Ovary (tissue), 3 donors: ENCODE measurements around the gene CAMTA1.

Source experiments
- CTCF ChIP-seq, 3 donors: fragments of 450-650 bp in 2 of 3; fragments of 200-600 bp in 1 of 3; IDR thresholded peaks; one replicate each; pipeline versions ENCODE4 v1.5.1 to v1.8.0; 2016 to 2022; ENCODE audit warnings: antibody characterized with exemption in 3 of 3, mild to moderate bottlenecking in 1 of 3
- EP300 ChIP-seq: sonication (generic); formaldehyde crosslinking; IDR thresholded peaks from one replicate; pipeline ENCODE4 v1.6.1; 2017; ENCODE audit warnings: antibody characterized with exemption
- POLR2A ChIP-seq: fragments of 450-650 bp; IDR thresholded peaks from one replicate; pipeline ENCODE4 v1.6.1; 2017; ENCODE audit warnings: antibody characterized with exemption, mild to moderate bottlenecking, moderate library complexity
- donor health status: DM: no; HTN: no; CAD: no.

GRCh38 chr1:7045897-7046296 lies 260.6 kb downstream of the CAMTA1 start:
- TF ChIP-seq CTCF (IDR thresholded peaks at IDR 0.05), result no peak
- no peak for TF ChIP-seq EP300
- TF ChIP-seq POLR2A, result no peak
